Calu3 (cell line): ENCODE data around the gene DLX2. TPM values are rescaled to one million over a fixed set of nuclear protein-coding genes. Genes with fewer than 3 reads are reported as not detected.

ENCODE experiments used
- BruUV-seq: library from RNA; stranded (reverse); fragments of 400-500 nt; replicated peaks from 2 replicates; lab custom pipeline; 2021; lab: Mats Ljungman, UMichigan
- CTCF ChIA-PET: fragments of 300-600 bp; sonication (Branson Sonifier 250); formaldehyde crosslinking; loops from one replicate; lab custom pipeline; 2022; ENCODE audit warnings: antibody characterized with exemption; lab: Charles Lee
- DNase-seq: peaks from one replicate; pipeline ENCODE4 v3.0.0; 2022
- H3K27ac Mint-ChIP-seq: one replicate; pipeline ENCODE4 v1.8.0; 2022; ENCODE audit warnings: mixed read lengths; ENCODE audit not compliant: unreplicated experiment
- H3K27me3 Mint-ChIP-seq: one replicate; pipeline ENCODE4 v1.8.0; 2022; ENCODE audit warnings: mixed read lengths; ENCODE audit not compliant: unreplicated experiment
- H3K36me3 Mint-ChIP-seq: one replicate; pipeline ENCODE4 v1.8.0; 2022; ENCODE audit warnings: mild to moderate bottlenecking, moderate library complexity, mixed read lengths; ENCODE audit not compliant: insufficient read depth, unreplicated experiment
- H3K4me1 Mint-ChIP-seq: one replicate; pipeline ENCODE4 v1.8.0; 2022; ENCODE audit warnings: mild to moderate bottlenecking, low read depth, mixed read lengths; ENCODE audit not compliant: unreplicated experiment
- H3K4me3 Mint-ChIP-seq: one replicate; pipeline ENCODE4 v1.8.0; 2022; ENCODE audit warnings: mild to moderate bottlenecking, low read depth, moderate library complexity, mixed read lengths; ENCODE audit not compliant: unreplicated experiment
- H3K9me3 Mint-ChIP-seq: one replicate; pipeline ENCODE4 v1.8.0; 2022; ENCODE audit warnings: low read depth, mixed read lengths; ENCODE audit not compliant: unreplicated experiment
- CTCF ChIP-seq: fragments of 200-600 bp; IDR thresholded peaks from one replicate; pipeline ENCODE4 v1.8.0; 2022; ENCODE audit warnings: antibody characterized with exemption; ENCODE audit not compliant: unreplicated experiment
- intact Hi-C: fragments of 100-400 bp; cut with micrococcal nuclease; formaldehyde crosslinking; loops from one replicate; pipeline ENCODE4 v1.10.0; 2022; ENCODE audit not compliant: unreplicated experiment
- total RNA-seq: library from RNA; stranded (reverse); gene quantifications from 2 replicates; pipeline ENCODE4 v1.2.3, GENCODE V29; 2022

Gene DLX2
- total RNA-seq, 1 experiment from 2014 or later, result not detected

DNA sequence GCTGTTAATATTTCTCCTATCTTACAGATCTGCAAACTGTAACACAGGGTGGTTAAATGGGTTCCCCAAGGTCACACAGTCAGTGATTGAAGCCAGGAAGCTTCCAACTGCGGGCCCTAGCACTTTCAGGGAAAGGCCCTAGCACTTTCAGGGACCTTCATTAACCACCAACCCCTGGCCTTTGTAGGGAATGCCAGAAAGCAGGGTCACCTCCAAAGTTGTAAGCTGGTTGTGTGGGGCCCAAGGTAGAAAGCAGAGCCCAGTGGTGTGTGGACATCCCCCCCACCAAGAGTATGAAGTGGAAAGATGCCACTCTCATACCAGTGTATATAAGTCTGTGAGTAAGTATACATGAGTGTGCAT lies 4.4 kb downstream of the DLX2 start:
- Mint-ChIP-seq H3K4me3 (peak overlapping the region; percentile 64), H3K4me1 (peaks cover 41% of the 10 kb centered on the region), H3K27ac (peak overlapping the region; percentile 2), H3K36me3 (peaks cover 24% of the 10 kb centered on the region), H3K27me3 (peaks cover 85% of the 10 kb centered on the region), H3K9me3 (no peaks in the 10 kb centered on the region)
- TF ChIP-seq CTCF, result no peak
- CTCF ChIA-PET, result interaction anchor here (1.1 to 1.8 kb wide), 2 partner anchors 13 to 29 kb away, joined by 3 to 5 read pairs; partner anchors contain the start of gene DLX1
- BruUV-seq, result no TSS peak
- no peak for DNase-seq
- intact Hi-C loops, result no loop called here

- H3K4me1 Mint-ChIP-seq, result peaks cover 35% of the 10 kb centered on the region
- H3K27me3 Mint-ChIP-seq, result peaks cover 86% of the 10 kb centered on the region
- CTCF ChIA-PET, result no interaction called here
- no peak overlapping the region for H3K27ac Mint-ChIP-seq
- H3K36me3 Mint-ChIP-seq, result peaks cover 19% of the 10 kb centered on the region
- intact Hi-C loops, result no loop called here
- no peak for DNase-seq
- no peak for TF ChIP-seq CTCF
- no TSS peak for BruUV-seq
- no peaks in the 10 kb centered on the region for H3K9me3 Mint-ChIP-seq
- H3K4me3 Mint-ChIP-seq, result no peak overlapping the region
Observed at GRCh38 chr2:172097557-172098131, 5.1 kb downstream of the DLX2 start.

- CTCF ChIA-PET, result interaction anchor here (1.2 to 2.2 kb wide), 2 partner anchors 10 to 12 kb away, joined by 4 to 8 read pairs; partner anchors contain the start of gene DLX1
- Mint-ChIP-seq H3K36me3 (peaks cover 11% of the 10 kb centered on the region), H3K4me1 (peaks cover 27% of the 10 kb centered on the region), H3K9me3 (no peaks in the 10 kb centered on the region), H3K4me3 (no peak overlapping the region), H3K27ac (no peak overlapping the region), H3K27me3 (peaks cover 86% of the 10 kb centered on the region)
- no peak for TF ChIP-seq CTCF
- DNase-seq, result no peak
- intact Hi-C loops, result no loop called here
- no TSS peak for BruUV-seq
Observed at GRCh38 chr2:172096626-172097547, 5.8 kb downstream of the DLX2 start.

DNA sequence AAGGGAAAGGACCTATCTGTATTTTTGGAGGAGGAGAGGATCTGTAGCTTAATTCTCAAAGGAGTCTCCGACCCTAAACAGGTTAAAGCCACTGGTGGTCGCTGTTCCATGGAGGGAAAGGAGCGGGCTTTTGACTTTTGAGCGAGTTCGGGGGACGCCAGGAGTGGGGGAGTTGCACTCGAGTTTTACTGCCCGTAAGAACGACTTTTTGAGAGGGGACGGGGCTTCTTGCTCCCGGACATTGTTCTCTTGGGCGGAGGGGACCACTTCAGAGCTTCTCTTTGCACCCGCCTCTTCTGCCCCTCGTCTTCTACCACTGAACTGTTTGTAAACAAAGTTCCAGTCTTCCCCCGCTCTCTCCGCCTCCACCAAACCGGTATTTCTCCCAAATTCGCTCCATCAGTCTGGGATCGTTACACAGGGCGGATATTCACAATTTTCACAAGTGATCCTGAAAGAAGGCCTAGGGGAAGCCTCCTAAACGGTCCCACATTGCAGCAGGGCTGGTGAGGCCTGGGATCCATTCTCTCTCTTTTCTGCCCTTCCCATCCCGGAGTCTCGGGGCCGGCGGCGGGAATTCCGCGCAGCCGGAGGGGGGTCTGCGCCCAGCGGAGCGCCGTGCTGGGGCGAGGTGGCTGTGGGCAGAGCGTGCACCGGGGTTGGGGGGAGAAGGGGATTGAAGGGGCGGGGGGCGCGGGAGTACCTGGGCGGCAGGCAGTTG lies 6.6 kb downstream of the DLX2 start:
- H3K36me3 Mint-ChIP-seq, result peaks cover 5% of the 10 kb centered on the region
- H3K27ac Mint-ChIP-seq, result no peak overlapping the region
- DNase-seq, result no peak
- intact Hi-C loops, result no loop called here
- no peak for TF ChIP-seq CTCF
- BruUV-seq, result no TSS peak
- H3K4me1 Mint-ChIP-seq, result peaks cover 21% of the 10 kb centered on the region
- CTCF ChIA-PET, result interaction anchor here (1.2 to 2.2 kb wide), 2 partner anchors 10 to 11 kb away, joined by 4 to 8 read pairs; partner anchors contain the start of gene DLX1
- peaks cover 86% of the 10 kb centered on the region for H3K27me3 Mint-ChIP-seq
- peak overlapping the region; percentile 75 for H3K4me3 Mint-ChIP-seq
- H3K9me3 Mint-ChIP-seq, result no peaks in the 10 kb centered on the region
